Umbilical cord (tissue), 2 donors: Measurements from ENCODE around the gene SPANXN5. TPM values are rescaled to one million over a fixed set of nuclear protein-coding genes. Genes with fewer than 3 reads are reported as not detected.
"Not testable (repeated sequence)": the region's sequence is repeated elsewhere in the genome, so short reads cannot be mapped to it uniquely, and the experiment has no call there.

Experiments used
- DNase-seq: peaks from one replicate; pipeline ENCODE4 v3.0.0-alpha.2; 2015; ENCODE audit warnings: low spot score
- total RNA-seq: library from RNA; depleted of rRNA; stranded (reverse); fragments of >200 nt; gene quantifications from one replicate; pipeline ENCODE4 v1.2.3, GENCODE V29; 2014; ENCODE audit warnings: low replicate concordance; ENCODE audit not compliant: insufficient read depth

SPANXN5 gene, protein sequence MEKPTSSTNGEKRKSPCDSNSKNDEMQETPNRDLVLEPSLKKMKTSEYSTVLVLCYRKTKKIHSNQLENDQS
- not detected for total RNA-seq

- DNase-seq = not testable (repeated sequence)
These were observed at the start of gene SPANXN5 for GRCh38 chrX:52797327-52797726. Gene SPANXN5 (minus strand): TSS chrX:52797427. CDS start chrX:52797348, 79 bp downstream.

- DNase-seq = not testable (repeated sequence)
These were observed 46.4 kb upstream of the SPANXN5 start for GRCh38 chrX:52843619-52844018.

DNA sequence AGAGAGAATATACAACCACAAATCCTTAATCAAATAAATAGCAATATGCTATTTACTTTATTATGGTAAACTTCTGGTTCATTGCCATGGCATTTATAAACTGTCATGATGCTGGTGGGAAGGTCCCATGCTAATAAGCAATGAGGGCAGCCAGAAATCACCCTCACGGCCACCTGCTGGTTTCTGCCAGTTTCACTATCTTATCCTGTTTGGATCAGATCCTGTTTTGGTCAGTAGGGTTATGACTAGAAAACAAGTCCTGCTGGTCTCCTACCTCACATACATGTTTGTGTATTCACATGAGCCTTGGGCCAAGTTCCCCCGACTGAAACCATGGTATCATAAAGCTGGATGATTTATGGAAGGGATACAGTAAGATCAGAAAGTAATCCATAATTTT, 41.9 kb upstream of the SPANXN5 start:
- DNase-seq = no peak

GRCh38 chrX:52830551-52830950, 33.3 kb upstream of the SPANXN5 start:
- no peak for DNase-seq

GRCh38 chrX:52824608-52825007, 27.4 kb upstream of the SPANXN5 start:
- no peak for DNase-seq

DNA sequence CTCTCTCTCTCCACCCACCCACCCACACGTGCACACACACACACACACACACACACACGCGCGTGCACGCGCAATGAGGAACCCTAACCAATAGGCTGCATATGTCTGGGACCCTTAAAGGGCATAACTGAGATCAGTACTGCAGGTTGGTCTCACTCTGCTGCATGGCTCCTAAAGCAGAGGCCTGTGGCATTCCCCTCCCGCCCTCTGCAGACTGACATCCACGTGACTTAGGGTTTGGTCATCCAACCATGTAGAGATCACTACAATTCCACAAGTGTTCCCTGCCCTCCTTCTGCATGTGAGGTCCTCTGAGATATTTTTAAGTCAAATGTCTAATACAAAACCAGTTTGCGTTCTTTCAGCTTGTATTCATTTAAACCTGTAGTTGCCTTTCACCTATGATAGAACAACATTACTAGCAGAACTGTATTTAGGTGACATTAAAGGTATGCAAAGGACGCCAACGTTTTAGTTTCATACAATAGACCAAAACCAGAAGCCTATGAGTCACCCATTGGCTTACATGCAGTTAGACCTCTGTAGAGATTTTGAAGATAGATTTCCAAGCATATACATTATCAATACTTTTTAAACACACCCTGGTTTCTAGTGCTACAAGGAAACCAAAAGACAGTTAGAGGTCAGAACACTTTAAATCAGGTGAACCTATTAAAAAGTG, 24.0 kb upstream of the SPANXN5 start:
- DNase-seq = no peak

DNA sequence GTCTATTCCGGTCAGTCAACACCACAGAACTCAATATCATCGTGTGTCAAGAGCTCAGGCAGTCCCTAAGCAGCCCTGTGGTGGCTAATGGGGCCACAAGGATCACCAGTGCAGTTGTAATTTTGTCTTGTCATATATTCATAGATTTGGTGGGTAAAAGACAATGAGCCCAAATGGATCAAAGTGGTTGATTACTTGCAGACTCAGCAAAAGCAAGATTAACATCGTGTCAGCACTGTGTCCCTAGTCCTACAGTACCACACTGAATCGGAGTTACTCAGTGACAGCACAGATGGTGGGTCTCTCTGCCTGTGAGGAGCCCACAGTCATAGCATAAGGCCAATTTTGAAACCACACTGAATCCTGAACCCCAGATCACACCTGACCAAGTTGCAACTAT, 22.6 kb upstream of the SPANXN5 start:
- no peak for DNase-seq

- DNase-seq = no peak
These were observed 13.9 kb upstream of the SPANXN5 start, which contains the start of gene XAGE5 for GRCh38 chrX:52811065-52811625. Gene XAGE5 (plus strand): TSS chrX:52811287. CDS start chrX:52812567, 1,280 bp downstream.

DNA sequence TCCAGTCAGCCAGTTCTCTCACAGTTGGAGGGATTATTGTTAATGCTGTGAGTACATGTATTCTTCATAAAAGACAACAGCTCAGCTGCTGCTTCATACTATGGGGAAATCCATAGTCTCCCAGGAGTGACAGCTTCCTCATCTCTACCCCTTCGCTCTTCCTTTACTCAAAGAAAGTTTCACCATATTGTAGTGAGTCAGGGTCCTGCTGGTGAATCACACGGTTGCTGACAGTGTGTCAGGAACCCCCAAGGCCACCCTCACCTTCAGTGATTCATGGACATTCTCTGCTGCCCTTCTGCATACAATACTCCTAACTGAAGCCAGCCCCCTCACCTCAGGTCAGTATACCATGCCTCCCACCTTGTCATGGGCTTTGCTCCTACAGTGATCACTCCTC, 7.6 kb upstream of the SPANXN5 start:
- not testable (repeated sequence) for DNase-seq

- DNase-seq = not testable (repeated sequence)
These were observed 23.7 kb downstream of the SPANXN5 start for GRCh38 chrX:52773504-52773903.

GRCh38 chrX:52765983-52766382, 31.2 kb downstream of the SPANXN5 start:
- not testable (repeated sequence) for DNase-seq

GRCh38 chrX:52750952-52751351, 46.3 kb downstream of the SPANXN5 start, which contains the start of gene SSX2B:
Gene SSX2B (plus strand): TSS chrX:52751252. CDS start chrX:52752681, 1,429 bp downstream.
- DNase-seq = not testable (repeated sequence)

Other genes with a start within 250 kb of the SPANXN5 start
- not detected for gene SSX7, start 142.5 kb downstream of the SPANXN5 start, total RNA-seq
- gene SSX2, start 90.2 kb downstream of the SPANXN5 start, total RNA-seq = not detected
- gene SSX2B, start 46.2 kb downstream of the SPANXN5 start, total RNA-seq = not detected
- not detected for gene XAGE5, start 13.9 kb upstream of the SPANXN5 start, total RNA-seq
- not detected for gene XAGE3, start 70.7 kb upstream of the SPANXN5 start, total RNA-seq
- gene FAM156B, start 99.9 kb upstream of the SPANXN5 start, total RNA-seq = 30.3 TPM
- 17.3 TPM for gene FAM156A, start 161.1 kb upstream of the SPANXN5 start, total RNA-seq